Motor neuron (in vitro differentiated cells): Measurements from ENCODE around the gene FAM20C. TPM values are rescaled to one million over a fixed set of nuclear protein-coding genes. Genes with fewer than 3 reads are reported as not detected.
A peak's percentile ranks its signal among the peaks of the same experiment; 100 is the strongest.

Source experiments
- ATAC-seq, 8 experiments: fragments of 200-7000 bp; cut with Tn5 transposase; replicated peaks in 6 of 8; 2 replicates each; pipeline ENCODE4 v1.8.0; 2021; ENCODE audit warnings: mild to moderate bottlenecking in 8 of 8, moderate library complexity in 8 of 8
- H3K27ac ChIP-seq, 2 donors: fragments of 250-450 bp; sonication (Bioruptor Pico); 2 replicates each; pipeline ENCODE4 v1.9.0; 2021; ENCODE audit warnings: antibody characterized with exemption in 2 of 2, mild to moderate bottlenecking in 2 of 2, moderate library complexity in 1 of 2
- H3K4me1 ChIP-seq, 2 donors: fragments of 250-450 bp; sonication (Bioruptor Pico); replicated peaks in 1 of 2; 2 replicates each; pipeline ENCODE4 v1.6.1; 2021; ENCODE audit warnings: antibody characterized with exemption in 2 of 2, mild to moderate bottlenecking in 2 of 2, moderate library complexity in 1 of 2
- H3K4me3 ChIP-seq, 5 donors: fragments of 250-450 bp; sonication (Bioruptor Pico); 2 replicates each; pipeline ENCODE4 v1.9.0; 2021; ENCODE audit warnings: antibody characterized with exemption in 5 of 5, mild to moderate bottlenecking in 5 of 5, moderate library complexity in 4 of 5
- WGBS, 10 experiments: fragments of 450-650 bp; shearing (Covaris generic); methylation state at CpG; one replicate each; pipeline ENCODE4 v1.0.0; 2022; 5-methylcytosine and 5-hydroxymethylcytosine counted together
- in situ Hi-C, 9 experiments: fragments of 400-800 bp; cut with MboI; loops; one replicate each; pipeline ENCODE4 v1.15.0; 2021; ENCODE audit warnings: low sequenced_read_pairs in 9 of 9, low pct_unique_long_range_greater_than_20kb in 2 of 9; ENCODE audit not compliant: unreplicated experiment in 9 of 9
- total RNA-seq, 8 experiments: library from RNA; unstranded; fragments of 300-600 nt; gene quantifications; 2 replicates each; pipeline versions ENCODE4 v1.2.3 to v1.2.4, GENCODE V29; 2022

FAM20C gene
- total RNA-seq, 8 experiments from 2014 or later: 19.0 to 42.1 (median 22.9) TPM

- ATAC-seq: no peak
- in situ Hi-C loops: no loop called here
- H3K4me1 ChIP-seq: peaks cover 9 to 11% of the 10 kb centered on the region in 2 donors
- 53 to 93% (median 63%) methylated on average over 1 to 6 of the region's 34 CpGs; no CpG with 5 or more reads in 5 of the 10 experiments for WGBS, 10 experiments
- H3K4me3 ChIP-seq: no peak overlapping the region
- H3K27ac ChIP-seq: no peak overlapping the region
Measured at GRCh38 chr7:163971-164881, 28.1 kb upstream of the FAM20C start.

- WGBS, 10 experiments: 58 to 100% (median 79%) methylated on average over 1 to 5 of the region's 13 CpGs; no CpG with 5 or more reads in 3 of the 10 experiments
- Histone ChIP-seq H3K27ac (no peak overlapping the region), H3K4me3 (no peak overlapping the region), H3K4me1 (peaks cover 11 to 18% of the 10 kb centered on the region in 2 donors)
- in situ Hi-C loops: no loop called here
- no peak for ATAC-seq
Measured at GRCh38 chr7:164882-165660, 27.3 kb upstream of the FAM20C start.

- no peak overlapping the region for H3K4me3 ChIP-seq
- H3K4me1 ChIP-seq: peaks cover 11 to 22% of the 10 kb centered on the region in 2 donors
- no peak overlapping the region for H3K27ac ChIP-seq
- WGBS, 10 experiments: 20 to 75% (median 54%) methylated on average over 1 to 6 of the region's 10 CpGs; no CpG with 5 or more reads in 2 of the 10 experiments
- in situ Hi-C loops: no loop called here
- no peak for ATAC-seq
Measured at GRCh38 chr7:165661-166337, 26.6 kb upstream of the FAM20C start.

- Histone ChIP-seq H3K4me1 (peaks cover 11 to 22% of the 10 kb centered on the region in 2 donors), H3K4me3 (no peak overlapping the region), H3K27ac (no peak overlapping the region)
- in situ Hi-C loops: no loop called here
- no peak for ATAC-seq
- 54 to 73% methylated on average over 3 to 5 of the region's 18 CpGs; no CpG with 5 or more reads in 8 of the 10 experiments for WGBS, 10 experiments
Measured at GRCh38 chr7:166338-167060, 25.9 kb upstream of the FAM20C start.

GRCh38 chr7:167090-167855, 25.1 kb upstream of the FAM20C start:
- in situ Hi-C loops: no loop called here
- Histone ChIP-seq H3K4me3 (no peak overlapping the region), H3K4me1 (peaks cover 11 to 24% of the 10 kb centered on the region in 2 donors), H3K27ac (no peak overlapping the region)
- 90% methylated on average over 4 of the region's 25 CpGs; no CpG with 5 or more reads in 9 of the 10 experiments for WGBS, 10 experiments
- no peak for ATAC-seq

- Histone ChIP-seq H3K4me1 (peaks cover 12 to 24% of the 10 kb centered on the region in 2 donors), H3K27ac (peak overlapping the region in 1 of 2 donors; percentile 84), H3K4me3 (no peak overlapping the region)
- WGBS, 10 experiments: 84 to 100% (median 97%) methylated on average over 1 to 8 of the region's 31 CpGs; no CpG with 5 or more reads in 5 of the 10 experiments
- no peak for ATAC-seq
- in situ Hi-C loops: no loop called here
Measured at GRCh38 chr7:167976-168791, 24.2 kb upstream of the FAM20C start.

- H3K4me3 ChIP-seq: no peak overlapping the region
- 37 to 100% (median 78%) methylated on average over 1 to 26 of the region's 33 CpGs for WGBS, 10 experiments
- peak in 5 of 8 experiments; percentile 40 to 77 (median 70) for ATAC-seq
- in situ Hi-C loops: no loop called here
- H3K4me1 ChIP-seq: peaks cover 24 to 38% of the 10 kb centered on the region in 2 donors
- peak overlapping the region in 1 of 2 donors; percentile 84 for H3K27ac ChIP-seq
Measured at GRCh38 chr7:169276-170172, 22.8 kb upstream of the FAM20C start.

- in situ Hi-C loops: no loop called here
- ATAC-seq: no peak
- WGBS, 10 experiments: 60 to 100% (median 81%) methylated on average over 1 to 17 of the region's 31 CpGs; no CpG with 5 or more reads in 3 of the 10 experiments
- no peak overlapping the region for H3K4me3 ChIP-seq
- no peak overlapping the region for H3K27ac ChIP-seq
- H3K4me1 ChIP-seq: peaks cover 28 to 45% of the 10 kb centered on the region in 2 donors
Measured at GRCh38 chr7:170551-171363, 21.6 kb upstream of the FAM20C start.

- no peak overlapping the region for H3K4me3 ChIP-seq
- H3K27ac ChIP-seq: no peak overlapping the region
- H3K4me1 ChIP-seq: peaks cover 28 to 45% of the 10 kb centered on the region in 2 donors
- in situ Hi-C loops: no loop called here
- 100% methylated on average over 1 of the region's 27 CpGs; no CpG with 5 or more reads in 9 of the 10 experiments for WGBS, 10 experiments
- ATAC-seq: peak in 3 of 8 experiments; percentile 6 to 10 (median 6)
Measured at GRCh38 chr7:171364-171904, 20.9 kb upstream of the FAM20C start.
